ENCODE data around the gene PCBP1.

Gene PCBP1

GRCh38 chr2:70121627-70122372, 34.5 kb downstream of the PCBP1 start:
- TF ChIP-seq REST (IDR thresholded peaks at IDR 0.05; ENCODE audit: low read depth): no peak
- no peak for TF ChIP-seq TAF1 (IDR thresholded peaks at IDR 0.05; ENCODE audit: low read depth)
- no peak for TF ChIP-seq RAD21 (IDR thresholded peaks at IDR 0.05; ENCODE audit: low read depth)
- no peak for TF ChIP-seq YY1 (IDR thresholded peaks at IDR 0.05; ENCODE audit: low read depth)
- no peak for TF ChIP-seq EP300 (IDR thresholded peaks at IDR 0.05; ENCODE audit: borderline replicate concordance)
- TF ChIP-seq CREB1 (IDR thresholded peaks at IDR 0.05; ENCODE audit: low read depth): no peak
- TF ChIP-seq CEBPB (IDR thresholded peaks at IDR 0.05): no peak

GRCh38 chr2:70122470-70122869, 35.2 kb downstream of the PCBP1 start:
- TF ChIP-seq CREB1 (IDR thresholded peaks at IDR 0.05; ENCODE audit: low read depth) (no peak), EGR1 (IDR thresholded peaks at IDR 0.05) (no peak)

- TF ChIP-seq NFIC (IDR thresholded peaks at IDR 0.05): no peak
- TF ChIP-seq MAX (IDR thresholded peaks at IDR 0.05): peak; percentile 42
- TF ChIP-seq USF1 (IDR thresholded peaks at IDR 0.05): peak; percentile 68
- 0 out of 2 replicates have a peak, but pooled peaks have one; percentile 21 for TF ChIP-seq TEAD4 (IDR thresholded peaks at IDR 0.05)
Observed at GRCh38 chr2:70123051-70123828, 36.0 kb downstream of the PCBP1 start.

- TF ChIP-seq EGR1 (IDR thresholded peaks at IDR 0.05) (no peak), TCF12 (IDR thresholded peaks at IDR 0.05; ENCODE audit: low read depth) (no peak), TAF1 (IDR thresholded peaks at IDR 0.05; ENCODE audit: low read depth) (no peak; the same call in 1 of the 2 replicates), RAD21 (IDR thresholded peaks at IDR 0.05; ENCODE audit: low read depth) (no peak), MAX (IDR thresholded peaks at IDR 0.05) (no peak), TEAD4 (IDR thresholded peaks at IDR 0.05) (no peak), USF1 (IDR thresholded peaks at IDR 0.05) (no peak), NFIC (IDR thresholded peaks at IDR 0.05) (no peak), FOXM1 (IDR thresholded peaks at IDR 0.05; ENCODE audit: borderline replicate concordance, low read depth) (no peak), ZBTB7A (IDR thresholded peaks at IDR 0.05; ENCODE audit: low read depth) (no peak), CREB1 (IDR thresholded peaks at IDR 0.05; ENCODE audit: low read depth) (no peak), REST (IDR thresholded peaks at IDR 0.05; ENCODE audit: low read depth) (no peak), CEBPB (IDR thresholded peaks at IDR 0.05) (no peak), EP300 (IDR thresholded peaks at IDR 0.05; ENCODE audit: borderline replicate concordance) (no peak), YY1 (IDR thresholded peaks at IDR 0.05; ENCODE audit: low read depth) (no peak)
Observed at GRCh38 chr2:70123829-70124116, 36.5 kb downstream of the PCBP1 start.

GRCh38 chr2:70124983-70125480, 37.8 kb downstream of the PCBP1 start:
- peak; percentile 42; the same call in 1 of the 2 replicates for TF ChIP-seq ZBTB7A (IDR thresholded peaks at IDR 0.05; ENCODE audit: low read depth)
- TF ChIP-seq TAF1 (IDR thresholded peaks at IDR 0.05; ENCODE audit: low read depth): 0 out of 2 replicates have a peak, but pooled peaks have one; percentile 36
- peak; percentile 27 for TF ChIP-seq MAX (IDR thresholded peaks at IDR 0.05)
- no peak for TF ChIP-seq TCF12 (IDR thresholded peaks at IDR 0.05; ENCODE audit: low read depth)
- no peak for TF ChIP-seq NFIC (IDR thresholded peaks at IDR 0.05)
- no peak for TF ChIP-seq USF1 (IDR thresholded peaks at IDR 0.05)
